GM18861 (cell line): Measurements from ENCODE around the gene CLP1.
A peak's percentile ranks its signal among the peaks of the same experiment; 100 is the strongest.
"Not testable (repeated sequence)": the region's sequence is repeated elsewhere in the genome, so short reads cannot be mapped to it uniquely, and the experiment has no call there.

Experiments used
- ATAC-seq: cut with Tn5 transposase; IDR thresholded peaks from one replicate; pipeline ENCODE4 v1.9.1; 2021; ENCODE audit not compliant: unreplicated experiment

CLP1 gene

DNA sequence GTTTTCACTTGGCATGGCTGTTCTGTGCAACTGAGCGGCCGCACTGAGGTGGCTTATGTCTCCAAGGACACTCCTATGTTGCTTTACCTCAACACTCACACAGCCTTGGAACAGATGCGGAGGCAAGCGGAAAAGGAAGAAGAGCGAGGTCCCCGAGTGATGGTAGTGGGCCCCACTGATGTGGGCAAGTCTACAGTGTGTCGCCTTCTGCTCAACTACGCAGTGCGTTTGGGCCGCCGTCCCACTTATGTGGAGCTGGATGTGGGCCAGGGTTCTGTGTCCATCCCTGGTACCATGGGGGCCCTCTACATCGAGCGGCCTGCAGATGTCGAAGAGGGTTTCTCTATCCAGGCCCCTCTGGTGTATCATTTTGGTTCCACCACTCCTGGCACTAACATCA is 2.1 kb downstream of the CLP1 start:
- ATAC-seq, result no peak

DNA sequence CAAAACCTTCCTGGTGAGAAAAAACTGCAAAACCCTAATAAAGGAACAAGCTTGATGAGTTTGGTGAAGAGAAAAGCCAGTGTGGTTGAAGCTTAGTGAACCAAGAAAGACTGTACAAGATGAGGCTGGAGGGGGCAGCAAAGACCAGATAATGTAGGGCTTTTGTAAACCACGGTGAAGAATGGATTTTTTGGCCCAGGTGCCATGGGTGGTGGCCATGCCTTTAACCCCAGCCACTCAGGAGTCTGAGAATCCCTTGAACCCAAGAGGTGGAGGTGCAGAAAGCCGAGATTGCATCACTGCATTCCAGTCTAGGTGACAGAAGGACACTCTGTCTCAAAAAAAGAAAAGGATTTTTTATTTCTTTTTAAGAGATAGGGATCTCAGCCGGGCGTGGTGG is 5.3 kb downstream of the CLP1 start:
- no peak for ATAC-seq

GRCh38 chr11:57663975-57664374 is 6.4 kb downstream of the CLP1 start:
- ATAC-seq, result no peak

DNA sequence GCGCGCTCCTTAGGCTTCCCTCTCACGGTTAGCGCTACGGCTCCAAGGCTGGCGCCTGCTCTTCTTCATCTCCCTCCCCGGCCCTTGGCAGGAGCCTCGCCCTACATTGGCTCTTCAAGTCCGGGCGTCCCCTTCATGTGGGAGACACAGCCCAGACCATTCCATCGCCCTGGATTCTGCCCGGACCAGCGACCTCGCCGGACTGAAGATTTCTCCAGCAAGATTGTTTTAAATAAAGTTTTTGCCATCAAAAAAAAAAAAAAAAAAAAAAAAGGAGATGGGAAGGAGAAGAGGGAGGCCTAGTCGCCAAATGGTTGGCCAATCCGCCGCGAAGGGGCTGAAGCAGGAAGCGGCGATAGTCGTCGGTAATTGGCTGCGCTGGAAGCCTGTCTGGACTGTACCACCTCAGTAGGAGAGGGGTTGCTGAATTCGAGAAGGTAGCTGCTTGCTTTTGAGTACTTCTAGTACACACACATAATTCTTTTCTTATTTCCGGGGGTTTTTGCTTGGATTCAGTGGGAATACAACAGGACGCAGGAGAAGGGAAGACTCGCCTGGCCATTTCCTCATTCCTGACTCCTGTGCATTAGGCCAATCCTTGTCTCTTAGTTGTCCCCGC is 9.7 kb downstream of the CLP1 start:
- peak; percentile 55 for ATAC-seq

GRCh38 chr11:57667736-57668433 is 10.3 kb downstream of the CLP1 start, which contains the start of gene ZDHHC5:
TSS of gene ZDHHC5 (plus strand) at chr11:57668114. CDS start at chr11:57673091, 4,977 bp downstream.
- peak; percentile 87 for ATAC-seq

GRCh38 chr11:57668434-57668782 is 10.8 kb downstream of the CLP1 start:
- ATAC-seq, result no peak

DNA sequence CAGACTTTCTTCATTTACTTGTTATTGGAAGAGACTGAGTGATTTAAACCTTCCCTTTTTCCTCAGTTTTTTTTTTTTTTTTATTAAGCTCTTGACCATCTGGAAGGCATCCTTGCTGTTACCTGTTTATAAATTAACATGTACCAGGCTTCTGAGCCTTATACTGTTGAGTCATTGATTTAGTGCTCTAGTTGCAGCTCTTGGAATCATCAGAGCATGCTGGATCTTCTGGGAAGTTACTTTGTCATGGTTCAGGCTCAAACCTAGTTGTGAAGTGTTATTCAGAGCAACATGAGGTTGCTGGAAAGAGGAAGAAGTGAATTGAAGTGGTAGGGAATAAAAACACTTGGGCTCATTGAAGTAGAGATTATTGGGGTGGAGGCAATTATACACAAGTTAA is 16.7 kb downstream of the CLP1 start:
- ATAC-seq, result no peak

DNA sequence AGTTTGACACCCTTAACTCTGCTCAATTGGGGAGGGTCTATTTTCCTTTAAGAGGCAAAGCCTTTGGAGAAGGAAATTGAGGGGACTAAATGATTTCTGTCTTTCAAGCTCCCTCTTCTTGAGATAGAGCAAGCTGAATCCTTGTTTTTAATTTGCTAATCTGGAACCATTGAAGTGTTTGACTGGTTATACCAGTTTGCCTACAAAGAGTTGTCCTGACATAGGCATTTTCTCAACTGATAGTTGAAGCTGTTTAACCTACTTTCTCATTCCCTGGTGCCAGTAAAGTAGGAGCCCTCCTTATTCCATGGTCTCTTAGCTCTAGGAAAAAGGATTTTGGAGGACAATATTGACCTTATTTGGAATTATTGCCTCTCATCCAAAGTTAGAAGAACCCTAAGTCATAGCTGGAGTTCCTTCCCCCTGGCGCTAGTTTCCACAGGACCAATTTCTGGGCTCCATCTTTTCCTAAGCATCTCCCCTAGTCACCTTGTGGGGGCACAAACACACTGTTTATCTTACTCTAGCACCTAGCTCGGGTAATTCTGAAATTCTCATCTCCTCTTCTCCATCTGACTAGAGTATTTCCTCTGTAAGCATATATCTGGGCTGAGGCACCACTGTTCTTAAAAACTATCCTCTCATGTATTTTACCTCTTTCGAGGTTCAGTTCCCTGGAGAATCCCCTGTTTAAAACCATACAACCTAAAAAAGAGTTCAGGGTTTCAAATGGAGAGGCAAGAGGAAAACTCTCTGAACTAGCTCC is 17.8 kb downstream of the CLP1 start:
- ATAC-seq, result no peak

DNA sequence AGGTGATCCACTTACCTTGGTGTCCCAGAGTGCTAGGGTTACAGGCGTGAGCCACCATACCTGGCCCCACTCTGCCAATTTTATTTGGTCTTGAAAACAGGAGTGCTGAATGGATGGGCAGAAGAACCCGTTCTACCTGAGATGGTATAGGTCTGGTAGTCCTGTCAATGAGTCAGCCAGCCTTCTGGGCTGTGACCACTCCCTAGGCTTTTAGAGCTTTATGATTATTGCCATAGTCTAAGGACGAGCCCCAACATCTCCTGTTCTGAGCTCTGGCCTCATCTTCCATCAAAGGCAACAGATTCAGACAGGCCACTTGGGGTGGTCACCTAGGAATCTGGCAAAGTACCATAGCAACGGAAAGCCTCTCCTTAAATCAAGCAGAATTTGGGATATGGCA is 21.8 kb downstream of the CLP1 start:
- ATAC-seq, result no peak

- no peak for ATAC-seq
Observed at GRCh38 chr11:57680552-57680874, 23.0 kb downstream of the CLP1 start.

- no peak for ATAC-seq
Observed at GRCh38 chr11:57681168-57681567, 23.6 kb downstream of the CLP1 start.

DNA sequence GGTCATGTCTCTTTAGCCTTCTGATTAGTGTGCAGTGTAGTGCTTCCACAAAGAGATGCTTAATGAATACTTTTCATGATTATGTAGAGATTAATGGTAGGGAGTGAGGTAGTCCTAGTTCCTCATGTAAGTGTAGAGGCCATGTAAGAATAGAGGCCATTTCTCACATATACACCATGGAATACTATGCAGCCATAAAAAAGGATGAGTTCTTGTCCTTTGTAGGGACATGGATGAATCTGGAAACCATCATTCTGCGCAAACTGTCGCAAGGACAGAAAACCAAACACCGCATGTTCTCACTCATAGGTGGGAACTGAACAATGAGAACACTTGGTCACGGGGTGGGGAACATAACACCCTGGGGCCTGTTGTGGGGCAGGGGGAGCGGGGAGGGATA is 32.9 kb downstream of the CLP1 start:
- ATAC-seq, result not testable (repeated sequence)

- no peak for ATAC-seq
Observed at GRCh38 chr11:57698843-57699365, 41.3 kb downstream of the CLP1 start.

DNA sequence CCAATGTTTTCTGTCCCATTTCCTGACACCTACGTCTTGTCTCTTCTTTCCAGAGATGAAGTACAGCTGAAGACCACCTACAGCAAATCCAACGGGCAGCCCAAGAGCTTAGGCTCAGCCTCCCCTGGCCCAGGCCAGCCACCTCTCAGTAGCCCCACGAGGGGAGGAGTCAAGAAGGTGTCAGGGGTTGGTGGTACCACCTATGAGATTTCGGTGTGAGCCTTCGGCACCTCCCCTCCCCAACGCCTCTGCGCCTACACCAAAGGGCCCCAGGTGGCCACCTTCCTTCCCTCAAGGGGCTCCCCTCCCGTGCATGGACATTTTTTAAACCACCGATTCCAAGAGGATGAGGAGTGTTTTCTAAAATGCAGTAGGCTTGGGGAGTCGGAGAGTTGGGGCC is 42.3 kb downstream of the CLP1 start:
- no peak for ATAC-seq

- no peak for ATAC-seq
Observed at GRCh38 chr11:57700425-57700824, 42.9 kb downstream of the CLP1 start.

- no peak for ATAC-seq
Observed at GRCh38 chr11:57703341-57703740, 45.8 kb downstream of the CLP1 start.

- no peak for ATAC-seq
Observed at GRCh38 chr11:57704932-57705331, 47.4 kb downstream of the CLP1 start.

DNA sequence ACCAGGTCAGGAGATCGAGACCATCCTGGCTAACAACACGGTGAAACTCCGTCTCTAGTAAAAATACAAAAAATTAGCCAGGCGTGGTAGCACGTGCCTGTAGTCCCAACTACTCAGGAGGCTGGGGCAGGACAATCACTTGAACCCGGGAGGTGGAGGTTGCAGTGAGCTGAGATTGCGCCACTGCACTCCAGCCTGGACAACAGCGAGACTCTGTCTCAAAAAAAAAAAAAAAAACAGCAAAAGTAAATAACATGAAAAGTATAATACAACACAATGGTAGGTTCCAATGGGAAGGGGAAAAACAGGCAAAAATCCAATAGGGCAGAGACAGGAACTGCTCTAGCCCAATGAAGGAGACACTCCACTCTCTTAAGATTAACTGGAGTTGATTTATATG is 47.9 kb downstream of the CLP1 start:
- not testable (repeated sequence) for ATAC-seq

DNA sequence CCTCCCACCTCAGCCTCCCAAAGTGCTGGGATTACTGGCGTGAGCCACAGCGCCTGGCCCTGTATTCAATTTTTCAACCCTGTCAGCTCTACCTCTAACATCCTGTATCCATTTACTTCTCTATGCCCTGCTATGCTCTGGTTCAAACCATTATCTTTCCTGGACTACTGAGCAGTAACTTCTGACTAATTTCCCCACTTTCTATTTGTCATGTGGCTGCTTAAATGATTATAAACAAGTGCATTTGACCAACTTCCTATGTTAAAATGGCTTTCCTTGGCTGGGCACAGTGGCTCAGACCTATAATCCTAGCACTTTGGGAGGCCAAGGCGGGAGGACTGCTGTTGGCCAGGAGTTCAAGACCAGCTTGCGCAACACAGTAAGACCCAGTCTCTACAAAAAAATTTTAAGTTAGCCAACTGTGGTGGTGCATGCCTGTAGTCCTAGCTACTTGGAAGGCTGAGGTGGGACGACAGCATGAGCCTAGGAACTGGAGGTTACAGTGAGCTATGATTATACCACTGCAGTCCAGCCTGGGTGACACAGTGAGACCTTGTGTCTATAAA is 52.3 kb downstream of the CLP1 start:
- no peak for ATAC-seq
